Activated T-helper 1 cell treated with Interleukin-2 at 50 U/mL for 16 hours (primary cell): ENCODE measurements around the gene NMU.
"Not testable (repeated sequence)": the region's sequence is repeated elsewhere in the genome, so short reads cannot be mapped to it uniquely, and the experiment has no call there.

ENCODE experiments used
- DNase-seq: peaks from one replicate; pipeline ENCODE4 v3.0.0-alpha.2; 2020; ENCODE audit warnings: low read depth

NMU gene

DNA sequence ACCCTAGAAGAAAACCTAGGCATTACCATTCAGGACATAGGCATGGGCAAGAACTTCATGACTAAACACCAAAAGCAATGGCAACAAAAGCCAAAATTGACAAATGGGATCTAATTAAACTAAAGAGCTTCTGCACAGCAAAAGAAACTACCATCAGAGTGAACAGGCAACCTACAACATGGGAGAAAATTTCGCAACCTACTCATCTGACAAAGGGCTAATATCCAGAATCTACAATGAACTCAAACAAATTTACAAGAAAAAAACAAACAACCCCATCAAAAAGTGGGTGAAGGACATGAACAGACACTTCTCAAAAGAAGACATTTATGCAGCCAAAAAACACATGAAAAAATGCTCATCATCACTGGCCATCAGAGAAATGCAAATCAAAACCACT, 12.0 kb downstream of the NMU start:
- DNase-seq = not testable (repeated sequence)

GRCh38 chr4:55618546-55619143, 17.5 kb downstream of the NMU start:
- DNase-seq = no peak

DNA sequence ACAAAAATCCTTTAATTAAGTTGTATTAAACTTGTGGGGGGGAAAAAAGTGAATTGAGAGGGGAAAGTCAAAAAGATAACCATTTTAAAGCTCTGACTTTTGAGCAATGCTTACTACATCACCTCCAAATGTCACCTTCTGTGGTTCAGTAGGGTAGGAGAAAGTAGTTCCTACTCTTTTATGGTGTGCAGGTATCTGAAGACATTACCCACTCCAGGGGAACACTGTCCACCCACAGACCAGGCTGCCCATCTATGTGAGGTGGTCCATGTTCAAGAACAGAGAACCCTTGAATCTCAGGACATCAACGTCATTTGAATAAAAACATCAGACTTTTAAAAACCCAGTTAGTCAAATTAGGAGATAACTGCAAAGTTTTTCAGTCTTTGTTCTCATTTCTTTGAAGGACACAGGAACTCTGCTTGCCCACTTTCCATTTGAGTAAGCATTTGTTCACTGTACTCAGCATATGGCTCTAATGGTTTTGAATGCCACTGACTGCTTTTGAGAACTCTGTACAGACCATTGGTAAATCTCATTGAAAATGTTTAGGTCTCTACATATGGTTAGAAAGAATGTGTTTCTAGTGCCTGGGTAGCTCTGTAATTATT, 18.4 kb downstream of the NMU start:
- no peak for DNase-seq

DNA sequence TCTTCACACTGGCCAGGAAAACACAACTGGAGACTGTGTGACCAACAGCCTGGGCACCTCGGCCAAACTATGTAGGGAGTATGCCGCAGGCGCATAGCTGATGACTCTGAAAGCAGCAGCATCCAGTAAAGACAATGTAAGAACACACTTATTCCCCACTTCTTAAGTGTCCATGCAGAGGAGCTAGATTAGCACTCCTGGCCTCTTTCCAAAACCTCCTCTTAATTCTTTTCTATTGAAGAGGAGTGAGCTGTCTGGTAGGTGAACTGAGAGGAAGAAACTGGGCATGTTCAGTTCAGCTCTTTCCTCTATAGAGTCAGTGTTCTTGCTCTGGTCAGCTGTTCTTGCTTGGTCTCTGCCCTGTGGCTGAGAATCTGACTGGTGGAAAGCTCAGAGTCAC, 21.1 kb downstream of the NMU start:
- no peak for DNase-seq

DNA sequence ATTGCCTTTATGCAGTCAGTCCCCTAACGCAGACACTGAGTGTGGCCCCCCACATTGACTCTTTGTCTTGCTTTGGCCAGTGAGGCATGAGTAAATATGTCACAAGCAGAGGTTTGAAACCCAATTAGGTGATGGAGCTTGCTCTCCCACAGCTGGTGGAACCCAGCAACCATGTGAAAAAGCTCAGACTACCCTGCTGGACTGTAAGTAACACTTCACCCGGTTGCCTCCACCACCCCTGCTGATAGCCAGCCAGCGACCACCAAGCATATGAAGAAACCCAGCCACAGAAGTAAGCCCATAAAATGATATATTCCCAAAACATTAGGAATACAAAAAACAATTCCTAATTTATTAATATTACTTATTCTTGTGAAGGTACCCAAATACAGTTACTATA, 22.5 kb downstream of the NMU start:
- no peak for DNase-seq

GRCh38 chr4:55612341-55612740, 23.8 kb downstream of the NMU start:
- DNase-seq = no peak

- no peak for DNase-seq
These were observed 24.6 kb downstream of the NMU start for GRCh38 chr4:55611358-55612059.

GRCh38 chr4:55610381-55610780, 25.7 kb downstream of the NMU start:
- DNase-seq = no peak

GRCh38 chr4:55609393-55609866, 26.7 kb downstream of the NMU start:
- no peak for DNase-seq

- no peak for DNase-seq
These were observed 27.5 kb downstream of the NMU start for GRCh38 chr4:55608591-55608990.

DNA sequence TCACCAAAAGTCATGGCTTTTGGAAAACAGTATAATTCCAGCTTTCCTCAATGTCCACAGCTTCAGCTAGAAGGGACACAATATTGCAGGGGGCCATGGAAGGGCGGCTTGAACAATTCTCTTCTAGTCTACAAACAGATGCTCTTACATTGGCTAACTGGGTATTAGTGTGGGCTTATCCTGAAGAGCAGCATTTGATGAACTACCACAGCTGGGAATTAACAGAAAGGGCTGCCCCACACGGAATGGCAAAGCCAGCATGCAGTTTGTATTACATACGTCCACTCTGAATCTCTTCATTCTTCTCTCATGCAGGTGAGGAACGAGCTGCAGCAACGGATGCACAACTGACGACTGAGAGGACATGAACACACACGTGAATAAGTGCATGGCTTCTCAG, 31.1 kb downstream of the NMU start:
- no peak for DNase-seq

- DNase-seq = no peak
These were observed 35.5 kb downstream of the NMU start for GRCh38 chr4:55600640-55601039.

DNA sequence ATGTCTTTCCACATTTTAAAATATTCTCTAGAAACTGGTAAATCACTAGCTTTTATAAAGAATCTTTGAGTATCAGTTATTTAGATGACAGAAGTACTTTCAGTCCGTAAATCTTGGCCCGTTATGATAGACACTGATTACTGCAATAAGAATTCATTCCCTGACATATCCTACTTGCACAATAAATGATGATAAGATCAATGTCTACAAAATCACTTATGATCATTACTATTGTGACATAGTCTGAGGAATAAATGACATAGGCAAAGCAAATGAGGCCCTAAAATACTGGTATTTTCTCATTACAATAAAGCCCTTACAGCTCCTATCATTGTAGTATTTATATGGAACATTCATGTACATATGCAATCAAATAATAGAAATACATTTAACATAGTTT, 37.5 kb downstream of the NMU start:
- DNase-seq = no peak

DNA sequence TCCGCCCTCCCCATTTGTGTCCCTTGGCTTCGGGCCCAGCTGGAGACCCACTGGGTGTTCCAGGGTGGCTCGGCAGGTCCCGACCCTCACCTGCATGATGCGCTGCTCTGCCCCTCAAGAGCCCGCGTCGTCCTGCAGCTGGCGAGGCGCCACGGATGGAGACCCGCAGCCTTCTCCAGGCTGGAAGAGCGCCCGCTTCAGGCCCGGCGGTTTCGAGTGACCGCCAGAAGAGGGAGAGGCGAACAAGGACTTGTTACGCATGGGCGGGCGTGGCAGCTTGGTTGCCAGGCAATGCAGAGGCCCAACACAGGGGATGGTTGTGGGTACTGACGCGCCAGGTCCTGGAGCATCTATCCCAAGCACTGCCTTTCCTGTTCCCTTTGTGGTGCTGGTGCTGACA, 44.1 kb downstream of the NMU start, which contains the start of gene PDCL2:
PDCL2 (minus strand) TSS at position 232 of the 400 bp plus-strand sequence; CDS start at position 96, 136 bp downstream.
- DNase-seq = no peak

DNA sequence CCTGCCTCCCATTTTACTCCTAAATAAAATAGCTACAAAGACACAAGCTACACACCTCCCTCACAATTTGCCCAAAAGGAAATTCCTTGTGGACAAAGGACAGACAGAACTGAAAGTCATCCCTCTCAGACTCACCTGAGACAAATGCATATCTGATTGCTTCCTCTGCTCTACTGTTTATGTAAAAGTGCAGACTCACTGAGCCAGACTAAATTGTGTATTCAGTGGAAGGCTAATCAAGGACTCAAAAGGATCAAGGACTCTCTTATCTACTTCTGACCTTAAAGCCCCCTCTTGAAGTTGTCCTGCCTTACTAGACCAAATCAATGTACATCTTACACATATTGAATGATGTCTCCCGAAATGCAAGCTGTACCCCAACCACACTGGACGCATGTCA, 47.9 kb downstream of the NMU start:
- no peak for DNase-seq

DNA sequence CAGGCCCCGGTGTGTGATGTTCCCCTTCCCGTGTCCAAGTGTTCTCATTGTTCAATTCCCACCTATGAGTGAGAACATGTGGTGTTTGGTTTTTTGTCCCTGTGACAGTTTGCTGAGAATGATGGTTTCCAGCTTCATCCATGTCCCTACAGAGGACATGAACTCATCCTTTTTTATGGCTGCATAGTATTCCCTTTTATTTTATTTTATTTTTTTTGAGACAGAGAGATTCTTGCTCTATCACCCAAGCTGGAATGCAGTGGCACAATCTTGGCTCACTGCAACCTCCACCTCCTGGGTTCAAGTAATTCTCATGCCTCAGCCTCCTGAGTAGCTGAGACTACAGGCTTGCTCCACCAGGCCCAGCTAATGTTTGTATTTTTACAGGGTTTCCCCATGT, 53.3 kb downstream of the NMU start:
- DNase-seq = not testable (repeated sequence)

DNA sequence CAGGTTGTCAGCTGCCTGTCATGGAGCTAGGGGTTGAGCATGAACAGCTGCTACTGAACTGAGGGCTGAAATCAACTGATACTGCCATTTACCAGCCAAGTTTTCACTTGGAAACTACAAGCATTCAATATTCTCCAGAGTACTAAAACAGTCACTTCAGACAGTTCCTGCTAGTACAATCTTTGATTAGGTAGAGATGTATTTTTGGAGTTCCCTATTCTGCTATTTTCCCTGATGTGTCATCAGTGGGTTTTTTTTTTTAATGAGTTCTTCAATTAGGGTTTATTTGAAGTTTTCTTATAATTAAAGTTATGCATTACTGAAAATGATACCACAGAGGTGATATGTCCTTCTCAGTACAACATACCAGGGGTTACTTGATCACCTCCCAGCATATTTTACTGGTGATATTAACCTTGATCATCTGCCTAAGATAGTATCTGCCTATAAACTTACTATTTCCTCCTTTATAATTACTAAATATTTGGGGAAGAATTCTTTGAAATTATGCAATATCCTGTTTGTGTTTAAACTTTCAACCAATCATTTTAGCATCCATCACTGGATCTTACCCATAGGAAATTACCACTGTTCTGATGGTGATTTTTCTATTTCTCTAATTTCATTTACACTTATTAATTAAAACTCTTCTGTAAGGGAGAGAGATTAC, 57.6 kb downstream of the NMU start:
- no peak for DNase-seq

GRCh38 chr4:55575513-55575912, 60.6 kb downstream of the NMU start:
- no peak for DNase-seq

DNA sequence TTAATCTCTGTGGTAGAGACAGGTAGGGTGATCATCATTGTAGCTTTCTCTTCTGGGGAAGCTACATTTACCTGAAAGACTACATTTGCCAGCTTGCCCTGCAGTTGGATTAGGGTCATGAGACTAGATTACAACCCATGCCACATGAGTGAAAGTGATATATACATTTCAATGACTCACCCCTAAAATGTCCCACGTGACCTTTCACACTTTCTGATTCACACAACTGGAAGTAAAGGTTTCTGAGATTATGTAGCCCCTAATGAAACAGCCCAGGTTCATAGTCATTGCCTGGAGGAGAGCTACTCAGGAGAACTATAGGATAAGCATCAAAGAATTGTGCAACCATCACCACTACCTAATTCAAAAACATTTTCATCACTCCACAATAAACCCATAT, 61.8 kb downstream of the NMU start:
- DNase-seq = no peak

DNA sequence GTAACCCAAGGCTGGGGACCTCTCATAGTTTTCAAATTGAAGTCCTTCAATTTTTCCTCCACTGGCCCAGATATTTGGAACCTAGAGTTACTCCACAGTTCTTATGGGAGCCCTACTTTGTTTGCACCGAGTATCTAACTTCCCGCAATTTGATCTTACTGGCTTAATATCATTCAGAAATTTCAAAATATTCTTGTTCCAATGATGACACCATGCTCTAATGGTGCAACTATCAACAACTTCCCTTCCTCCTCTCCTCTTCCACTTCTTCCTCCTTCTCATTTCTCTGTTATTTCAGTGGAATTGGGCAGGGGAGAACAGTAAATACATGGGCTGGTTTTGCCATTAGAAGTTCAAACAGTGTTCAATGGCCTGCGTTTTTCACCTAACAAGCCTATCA, 64.3 kb downstream of the NMU start:
- DNase-seq = no peak

DNA sequence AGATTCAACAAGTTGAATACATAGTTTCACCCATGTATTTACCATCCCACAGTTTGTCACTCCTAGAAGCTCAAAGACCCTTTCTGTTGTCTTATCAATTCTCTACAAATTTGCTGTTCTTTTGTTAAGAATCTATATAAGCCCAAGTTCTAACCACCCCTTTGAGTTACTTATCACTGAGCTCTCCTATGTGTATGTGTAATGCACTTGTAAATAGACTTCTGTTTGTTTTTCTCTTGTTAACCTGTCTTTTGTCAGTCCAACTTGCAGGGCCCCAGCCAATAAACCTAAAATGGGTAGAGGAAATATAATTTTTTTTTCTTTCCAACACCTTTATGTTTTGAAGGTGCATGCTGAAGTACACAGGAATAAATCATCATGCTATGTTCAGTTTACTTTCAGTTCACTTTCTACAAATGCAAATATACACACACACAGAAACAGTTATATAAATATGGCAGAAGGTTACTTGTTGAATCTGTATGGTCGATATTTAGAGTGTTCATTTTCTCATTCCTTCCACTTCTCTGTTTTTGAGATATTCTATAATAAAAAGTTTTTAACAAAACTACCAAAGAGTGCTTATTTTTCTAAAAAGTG, 67.1 kb downstream of the NMU start:
- DNase-seq = no peak

- no peak for DNase-seq
These were observed 74.2 kb downstream of the NMU start for GRCh38 chr4:55561889-55562288.
